SK-N-SH (cell line): ENCODE data around the gene TEX38. TPM values are rescaled to one million over a fixed set of nuclear protein-coding genes. Genes with fewer than 3 reads are reported as not detected.

Experiments
- CTCF ChIA-PET: fragments of 300-600, 350-600 bp; formaldehyde crosslinking; extraction: SDS; loops from one replicate; lab custom pipeline; 2021; lab: Yijun Ruan, JAX
- POLR2A ChIA-PET: fragments of 350-600 bp; sonication (Branson Sonifier 250); formaldehyde crosslinking; extraction: SDS; loops from one replicate; lab custom pipeline; 2020; ENCODE audit warnings: antibody characterized with exemption, inconsistent platforms; lab: Yijun Ruan, JAX
- DNase-seq: peaks from one replicate; pipeline ENCODE4 v3.0.0; 2012
- H2AFZ ChIP-seq: fragments of 200-600 bp; sonication (generic); 2 replicates; pipeline ENCODE4 v1.8.1; 2016; ENCODE audit warnings: antibody characterized with exemption, mild to moderate bottlenecking, low read depth
- H3F3A ChIP-seq: fragments of 200-600 bp; sonication (generic); replicated peaks from 2 replicates; pipeline ENCODE3; 2016; ENCODE audit warnings: antibody characterized with exemption, mild to moderate bottlenecking; ENCODE audit not compliant: insufficient read depth
- H3K27ac ChIP-seq, 2 experiments: fragments of 200-500 bp in 1 of 2; fragments of 200-600 bp in 1 of 2; sonication (Bioruptor generic) in 1 of 2; sonication (generic), shearing (Covaris generic) in 1 of 2; 2 replicates each; pipeline versions ENCODE4 v1.5.1 to v1.6.1; 2014 to 2016; ENCODE audit warnings: low read depth in 2 of 2, inconsistent platforms in 1 of 2, low read length in 1 of 2, mild to moderate bottlenecking in 1 of 2, mixed read lengths in 1 of 2
- H3K27me3 ChIP-seq: fragments of 200-600 bp; sonication (generic), shearing (Covaris generic); 2 replicates; pipeline ENCODE4 v1.6.1; 2016; ENCODE audit warnings: mixed run types; ENCODE audit not compliant: insufficient read depth
- H3K36me3 ChIP-seq, 2 experiments: fragments of 200-500 bp in 1 of 2; fragments of 200-600 bp in 1 of 2; sonication (Bioruptor generic) in 1 of 2; sonication (generic) in 1 of 2; replicated peaks in 1 of 2; 2 replicates each; pipeline versions ENCODE3 to v1.5.1; 2014 to 2016; ENCODE audit warnings: low read length in 1 of 2, mild to moderate bottlenecking in 1 of 2; ENCODE audit not compliant: insufficient read depth in 2 of 2, control insufficient read depth in 1 of 2
- H3K4me1 ChIP-seq, 2 experiments: fragments of 200-500 bp in 1 of 2; fragments of 200-600 bp in 1 of 2; sonication (Bioruptor generic) in 1 of 2; sonication (generic), shearing (Covaris generic) in 1 of 2; 2 replicates each; pipeline versions ENCODE4 v1.5.1 to v1.6.1; 2014 to 2016; ENCODE audit warnings: low read depth in 1 of 2, low read length in 1 of 2, mixed run types in 1 of 2; ENCODE audit not compliant: insufficient read depth in 2 of 2, control insufficient read depth in 1 of 2
- H3K4me2 ChIP-seq: fragments of 200-600 bp; sonication (generic), shearing (Covaris generic); 2 replicates; pipeline ENCODE4 v1.6.1; 2017; ENCODE audit warnings: mixed run types
- H3K4me3 ChIP-seq, 2 experiments: fragments of 200-500 bp in 1 of 2; fragments of 200-600 bp in 1 of 2; sonication (Bioruptor generic) in 1 of 2; sonication (generic), shearing (Covaris generic) in 1 of 2; 2 replicates each; pipeline versions ENCODE4 v1.5.1 to v1.8.1; 2014 to 2016; ENCODE audit warnings: low read depth in 2 of 2, inconsistent platforms in 1 of 2, low read length in 1 of 2, mild to moderate bottlenecking in 1 of 2, mixed read lengths in 1 of 2, moderate library complexity in 1 of 2
- H3K79me2 ChIP-seq: fragments of 200-600 bp; sonication (generic); 2 replicates; pipeline ENCODE4 v1.8.1; 2017; ENCODE audit warnings: mild to moderate bottlenecking; ENCODE audit not compliant: insufficient read depth
- H3K9ac ChIP-seq: fragments of 200-600 bp; sonication (generic); 2 replicates; pipeline ENCODE4 v1.6.1; 2017; ENCODE audit warnings: mixed run types
- H3K9me2 ChIP-seq: fragments of 200-600 bp; sonication (generic); 2 replicates; pipeline ENCODE4 v1.6.1; 2017; ENCODE audit warnings: mixed run types
- H3K9me3 ChIP-seq: fragments of 200-600 bp; sonication (generic); 2 replicates; pipeline ENCODE4 v1.6.1; 2017; ENCODE audit warnings: mixed run types, mild to moderate bottlenecking, moderate library complexity
- H4K20me1 ChIP-seq: fragments of 200-600 bp; sonication (generic); 2 replicates; pipeline ENCODE4 v1.6.1; 2017; ENCODE audit warnings: mild to moderate bottlenecking, mixed run types; ENCODE audit not compliant: insufficient read depth
- CHD2 ChIP-seq: fragments of 150-350 bp; IDR thresholded peaks from 2 replicates; pipeline ENCODE4 v1.6.1; 2018; ENCODE audit warnings: low read length; ENCODE audit not compliant: partially characterized antibody
- ELF1 ChIP-seq: IDR thresholded peaks from 2 replicates; pipeline ENCODE4 v1.4.0; 2012
- EZH2phosphoT487 ChIP-seq: fragments of 200-600 bp; sonication (generic); IDR thresholded peaks from 2 replicates; pipeline ENCODE4 v1.6.1; 2017; ENCODE audit warnings: low read depth, mixed run types, mild to moderate bottlenecking, antibody characterized with exemption, moderate library complexity, borderline replicate concordance
- FOSL2 ChIP-seq: IDR thresholded peaks from 2 replicates; pipeline ENCODE4 v1.4.0; 2012; ENCODE audit warnings: low read depth, mild to moderate bottlenecking, moderate library complexity, borderline replicate concordance
- FOXJ3 ChIP-seq: sonication (generic); formaldehyde crosslinking; IDR thresholded peaks from 2 replicates; pipeline ENCODE4 v1.5.1; 2020; ENCODE audit warnings: mild to moderate bottlenecking, missing genetic modification reagents
- GABPA ChIP-seq: IDR thresholded peaks from 2 replicates; pipeline ENCODE4 v1.4.0; 2012; ENCODE audit warnings: low read depth, mild to moderate bottlenecking
- MXI1 ChIP-seq: IDR thresholded peaks from 2 replicates; pipeline ENCODE4 v1.6.1; 2012; ENCODE audit warnings: mild to moderate bottlenecking, low read depth, low read length, improper control_type of control experiment
- NFIC ChIP-seq: IDR thresholded peaks from 2 replicates; pipeline ENCODE4 v1.4.0; 2012; ENCODE audit warnings: borderline replicate concordance
- RCOR1 ChIP-seq: fragments of 150-350 bp; IDR thresholded peaks from 2 replicates; pipeline ENCODE4 v1.6.1; 2017; ENCODE audit warnings: antibody characterized with exemption, low read length
- SMC3 ChIP-seq: IDR thresholded peaks from 2 replicates; pipeline ENCODE4 v1.6.1; 2012; ENCODE audit warnings: low read depth, low read length, improper control_type of control experiment
- YY1 ChIP-seq: IDR thresholded peaks from 2 replicates; pipeline ENCODE4 v1.4.0; 2012; ENCODE audit warnings: low read depth, mild to moderate bottlenecking
- WGBS: methylation state at CpG from one replicate; pipeline ENCODE4 v1.1.6; 2017; ENCODE audit warnings: low lambda C conversion rate; 5-methylcytosine and 5-hydroxymethylcytosine counted together
- polyA plus RNA-seq, 3 experiments: library from polyadenylated mRNA; depleted of rRNA; stranded (reverse); fragments of >200 nt; gene quantifications; 2 replicates each; pipeline ENCODE4 v1.2.3, GENCODE V29; 2012
- TF ChIP-seq, protein P1 (sequence below): IDR thresholded peaks from 2 replicates; pipeline ENCODE4; 2012
- TF ChIP-seq, protein P2 (sequence below): IDR thresholded peaks from 2 replicates; pipeline ENCODE4 v1.4.0; 2012; ENCODE audit warnings: low read depth, borderline replicate concordance
- TF ChIP-seq, protein P3 (sequence below): fragments of 200-600 bp; sonication (generic); IDR thresholded peaks from 2 replicates; pipeline ENCODE4 v1.6.1; 2017; ENCODE audit warnings: antibody characterized with exemption, mild to moderate bottlenecking, moderate library complexity
- TF ChIP-seq, protein P4 (sequence below): IDR thresholded peaks from 2 replicates; pipeline ENCODE4 v1.4.0; 2012; ENCODE audit warnings: low read depth
- TF ChIP-seq, protein P5 (sequence below): IDR thresholded peaks from 2 replicates; pipeline ENCODE4 v1.4.0; 2012; ENCODE audit warnings: low read depth, borderline replicate concordance
- TF ChIP-seq, protein P6 (sequence below): fragments of 150-350 bp; IDR thresholded peaks from 2 replicates; pipeline ENCODE4 v1.6.1; 2017; ENCODE audit warnings: antibody characterized with exemption, low read length, low read depth, borderline replicate concordance

TEX38 gene
- polyA plus RNA-seq, 1 of the 3 experiments (the other 2 are of a cell fraction): 0.07 TPM

DNA sequence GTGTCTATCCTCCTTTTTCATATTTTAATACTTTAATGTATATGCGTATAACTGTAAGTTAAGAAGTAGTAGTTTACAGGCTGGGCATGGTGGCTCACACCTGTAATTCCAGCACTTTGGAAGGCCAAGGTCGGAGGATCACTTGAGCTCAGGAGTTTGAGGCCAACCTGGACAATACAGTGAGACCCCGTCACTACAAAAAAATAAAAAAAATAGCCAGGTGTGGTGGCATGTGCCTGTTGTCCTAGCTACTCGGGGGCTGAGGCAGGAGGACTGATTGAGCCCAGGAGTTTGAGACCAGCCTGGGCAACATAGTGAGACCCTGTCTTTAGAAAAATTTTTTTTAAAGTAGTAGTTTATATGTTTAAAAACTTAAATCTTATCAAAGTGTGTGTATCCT is 25.8 kb upstream of the TEX38 start:
- Histone ChIP-seq H3K36me3 (peaks cover 12 to 41% of the 10 kb centered on the region in 2 experiments), H4K20me1 (no peaks in the 10 kb centered on the region), H3K4me2 (no peak overlapping the region), H3K4me1 (peaks cover 3 to 7% of the 10 kb centered on the region in 2 experiments), H3K9ac (no peak overlapping the region), H2AFZ (no peak overlapping the region), H3K27me3 (no peaks in the 10 kb centered on the region), H3K9me2 (no peaks in the 10 kb centered on the region), H3K4me3 (no peak overlapping the region), H3K27ac (no peak overlapping the region), H3K79me2 (no peaks in the 10 kb centered on the region), H3F3A (peaks cover 23% of the 10 kb centered on the region), H3K9me3 (no peaks in the 10 kb centered on the region)
- TF ChIP-seq, protein P1, sequence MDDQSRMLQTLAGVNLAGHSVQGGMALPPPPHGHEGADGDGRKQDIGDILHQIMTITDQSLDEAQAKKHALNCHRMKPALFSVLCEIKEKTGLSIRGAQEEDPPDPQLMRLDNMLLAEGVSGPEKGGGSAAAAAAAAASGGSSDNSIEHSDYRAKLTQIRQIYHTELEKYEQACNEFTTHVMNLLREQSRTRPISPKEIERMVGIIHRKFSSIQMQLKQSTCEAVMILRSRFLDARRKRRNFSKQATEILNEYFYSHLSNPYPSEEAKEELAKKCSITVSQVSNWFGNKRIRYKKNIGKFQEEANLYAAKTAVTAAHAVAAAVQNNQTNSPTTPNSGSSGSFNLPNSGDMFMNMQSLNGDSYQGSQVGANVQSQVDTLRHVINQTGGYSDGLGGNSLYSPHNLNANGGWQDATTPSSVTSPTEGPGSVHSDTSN: no peak
- TF ChIP-seq FOSL2 (no peak), EZH2phosphoT487 (no peak), CHD2 (no peak), YY1 (no peak), FOXJ3 (CRISPR knock-in tag) (no peak), SMC3 (no peak), RCOR1 (no peak), NFIC (no peak), ELF1 (no peak), GABPA (no peak), MXI1 (no peak)
- TF ChIP-seq, protein P2, sequence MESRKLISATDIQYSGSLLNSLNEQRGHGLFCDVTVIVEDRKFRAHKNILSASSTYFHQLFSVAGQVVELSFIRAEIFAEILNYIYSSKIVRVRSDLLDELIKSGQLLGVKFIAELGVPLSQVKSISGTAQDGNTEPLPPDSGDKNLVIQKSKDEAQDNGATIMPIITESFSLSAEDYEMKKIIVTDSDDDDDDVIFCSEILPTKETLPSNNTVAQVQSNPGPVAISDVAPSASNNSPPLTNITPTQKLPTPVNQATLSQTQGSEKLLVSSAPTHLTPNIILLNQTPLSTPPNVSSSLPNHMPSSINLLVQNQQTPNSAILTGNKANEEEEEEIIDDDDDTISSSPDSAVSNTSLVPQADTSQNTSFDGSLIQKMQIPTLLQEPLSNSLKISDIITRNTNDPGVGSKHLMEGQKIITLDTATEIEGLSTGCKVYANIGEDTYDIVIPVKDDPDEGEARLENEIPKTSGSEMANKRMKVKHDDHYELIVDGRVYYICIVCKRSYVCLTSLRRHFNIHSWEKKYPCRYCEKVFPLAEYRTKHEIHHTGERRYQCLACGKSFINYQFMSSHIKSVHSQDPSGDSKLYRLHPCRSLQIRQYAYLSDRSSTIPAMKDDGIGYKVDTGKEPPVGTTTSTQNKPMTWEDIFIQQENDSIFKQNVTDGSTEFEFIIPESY: no peak
- TF ChIP-seq, protein P3, sequence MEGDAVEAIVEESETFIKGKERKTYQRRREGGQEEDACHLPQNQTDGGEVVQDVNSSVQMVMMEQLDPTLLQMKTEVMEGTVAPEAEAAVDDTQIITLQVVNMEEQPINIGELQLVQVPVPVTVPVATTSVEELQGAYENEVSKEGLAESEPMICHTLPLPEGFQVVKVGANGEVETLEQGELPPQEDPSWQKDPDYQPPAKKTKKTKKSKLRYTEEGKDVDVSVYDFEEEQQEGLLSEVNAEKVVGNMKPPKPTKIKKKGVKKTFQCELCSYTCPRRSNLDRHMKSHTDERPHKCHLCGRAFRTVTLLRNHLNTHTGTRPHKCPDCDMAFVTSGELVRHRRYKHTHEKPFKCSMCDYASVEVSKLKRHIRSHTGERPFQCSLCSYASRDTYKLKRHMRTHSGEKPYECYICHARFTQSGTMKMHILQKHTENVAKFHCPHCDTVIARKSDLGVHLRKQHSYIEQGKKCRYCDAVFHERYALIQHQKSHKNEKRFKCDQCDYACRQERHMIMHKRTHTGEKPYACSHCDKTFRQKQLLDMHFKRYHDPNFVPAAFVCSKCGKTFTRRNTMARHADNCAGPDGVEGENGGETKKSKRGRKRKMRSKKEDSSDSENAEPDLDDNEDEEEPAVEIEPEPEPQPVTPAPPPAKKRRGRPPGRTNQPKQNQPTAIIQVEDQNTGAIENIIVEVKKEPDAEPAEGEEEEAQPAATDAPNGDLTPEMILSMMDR: no peak
- TF ChIP-seq, protein P4, sequence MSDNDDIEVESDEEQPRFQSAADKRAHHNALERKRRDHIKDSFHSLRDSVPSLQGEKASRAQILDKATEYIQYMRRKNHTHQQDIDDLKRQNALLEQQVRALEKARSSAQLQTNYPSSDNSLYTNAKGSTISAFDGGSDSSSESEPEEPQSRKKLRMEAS: no peak
- TF ChIP-seq, protein P5, sequence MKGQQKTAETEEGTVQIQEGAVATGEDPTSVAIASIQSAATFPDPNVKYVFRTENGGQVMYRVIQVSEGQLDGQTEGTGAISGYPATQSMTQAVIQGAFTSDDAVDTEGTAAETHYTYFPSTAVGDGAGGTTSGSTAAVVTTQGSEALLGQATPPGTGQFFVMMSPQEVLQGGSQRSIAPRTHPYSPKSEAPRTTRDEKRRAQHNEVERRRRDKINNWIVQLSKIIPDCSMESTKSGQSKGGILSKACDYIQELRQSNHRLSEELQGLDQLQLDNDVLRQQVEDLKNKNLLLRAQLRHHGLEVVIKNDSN: no peak
- TF ChIP-seq, protein P6, sequence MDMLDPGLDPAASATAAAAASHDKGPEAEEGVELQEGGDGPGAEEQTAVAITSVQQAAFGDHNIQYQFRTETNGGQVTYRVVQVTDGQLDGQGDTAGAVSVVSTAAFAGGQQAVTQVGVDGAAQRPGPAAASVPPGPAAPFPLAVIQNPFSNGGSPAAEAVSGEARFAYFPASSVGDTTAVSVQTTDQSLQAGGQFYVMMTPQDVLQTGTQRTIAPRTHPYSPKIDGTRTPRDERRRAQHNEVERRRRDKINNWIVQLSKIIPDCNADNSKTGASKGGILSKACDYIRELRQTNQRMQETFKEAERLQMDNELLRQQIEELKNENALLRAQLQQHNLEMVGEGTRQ: no peak
- 79% methylated on average over 4 of the region's 4 CpGs for WGBS
- no peak for DNase-seq
- POLR2A ChIA-PET: no interaction called here
- CTCF ChIA-PET: interaction anchor here (1.6 kb wide), 1 partner anchor 204 kb away, joined by 3 read pairs; no protein-coding TSS in a partner anchor
